Eye (tissue), 1 donor: ENCODE data around the gene LSMEM2.
A peak's percentile ranks its signal among the peaks of the same experiment; 100 is the strongest.
"Not testable (repeated sequence)": the region's sequence is repeated elsewhere in the genome, so short reads cannot be mapped to it uniquely, and the experiment has no call there.

Experiments
- DNase-seq: peaks from one replicate; pipeline ENCODE4 v3.0.0-alpha.2; 2015

Gene LSMEM2

GRCh38 chr3:50284121-50284520, 5.2 kb downstream of the LSMEM2 start:
- not testable (repeated sequence) for DNase-seq

DNA sequence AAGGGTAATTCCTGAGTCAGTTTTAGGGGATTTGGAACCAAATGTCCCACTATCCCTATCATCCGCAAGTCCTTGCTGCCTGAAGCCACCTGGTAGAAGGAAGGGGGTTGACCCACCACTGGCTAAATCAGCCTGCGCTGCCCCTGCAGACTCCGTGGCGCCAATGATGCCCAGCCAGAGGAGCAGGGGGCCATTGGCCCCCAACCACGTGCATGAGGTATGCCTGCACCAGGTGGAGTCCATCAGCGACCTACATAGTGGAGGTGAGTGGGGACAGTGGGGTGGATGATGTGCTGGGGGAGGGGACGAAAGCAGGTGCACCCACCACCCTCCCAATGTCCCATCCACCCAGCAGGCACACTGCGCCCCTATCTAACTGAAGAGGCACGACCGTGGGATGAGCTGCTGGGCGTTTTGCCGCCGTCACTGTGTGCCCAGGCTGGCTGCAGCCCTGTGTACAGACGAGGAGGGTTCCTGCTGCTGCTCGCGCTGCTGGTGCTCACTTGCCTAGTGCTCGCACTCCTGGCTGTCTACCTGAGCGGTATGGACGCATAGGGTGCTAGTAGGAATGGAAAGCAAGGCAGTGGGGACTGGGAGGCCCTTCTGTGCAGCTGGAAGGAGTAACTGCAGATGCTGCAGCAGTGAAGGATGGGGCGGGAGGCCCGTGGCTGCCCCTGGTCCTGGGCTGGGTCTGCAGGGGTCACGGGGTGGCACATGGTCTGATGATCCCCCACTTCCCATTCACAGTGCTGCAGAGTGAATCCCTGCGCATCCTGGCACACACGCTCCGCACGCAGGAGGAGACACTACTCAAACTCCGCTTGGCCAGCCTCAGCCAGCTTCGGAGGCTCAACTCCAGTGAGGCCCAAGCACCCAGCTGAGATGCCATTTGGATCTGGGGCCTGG, 7.7 kb downstream of the LSMEM2 start:
- no peak for DNase-seq

DNA sequence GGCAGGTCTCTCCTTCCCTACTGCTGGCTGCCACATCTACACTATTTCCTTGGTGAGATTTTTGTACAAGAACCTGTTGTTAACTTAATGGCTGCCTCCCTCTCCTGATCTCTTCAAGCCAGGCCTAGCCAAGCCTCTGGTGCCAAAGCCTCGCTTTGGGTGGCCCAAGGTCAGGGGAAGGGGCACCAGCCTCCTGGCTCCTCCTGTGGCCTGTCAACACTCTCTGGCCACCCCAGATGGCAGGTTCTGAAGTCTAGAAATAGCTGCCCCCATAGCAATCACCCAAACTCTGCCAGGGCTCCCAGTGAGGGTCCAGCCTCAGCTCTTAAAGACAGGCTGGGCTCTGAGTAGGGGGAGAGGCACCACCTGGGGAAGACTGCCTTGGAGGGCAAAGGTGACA, 8.4 kb downstream of the LSMEM2 start:
- DNase-seq, result no peak

DNA sequence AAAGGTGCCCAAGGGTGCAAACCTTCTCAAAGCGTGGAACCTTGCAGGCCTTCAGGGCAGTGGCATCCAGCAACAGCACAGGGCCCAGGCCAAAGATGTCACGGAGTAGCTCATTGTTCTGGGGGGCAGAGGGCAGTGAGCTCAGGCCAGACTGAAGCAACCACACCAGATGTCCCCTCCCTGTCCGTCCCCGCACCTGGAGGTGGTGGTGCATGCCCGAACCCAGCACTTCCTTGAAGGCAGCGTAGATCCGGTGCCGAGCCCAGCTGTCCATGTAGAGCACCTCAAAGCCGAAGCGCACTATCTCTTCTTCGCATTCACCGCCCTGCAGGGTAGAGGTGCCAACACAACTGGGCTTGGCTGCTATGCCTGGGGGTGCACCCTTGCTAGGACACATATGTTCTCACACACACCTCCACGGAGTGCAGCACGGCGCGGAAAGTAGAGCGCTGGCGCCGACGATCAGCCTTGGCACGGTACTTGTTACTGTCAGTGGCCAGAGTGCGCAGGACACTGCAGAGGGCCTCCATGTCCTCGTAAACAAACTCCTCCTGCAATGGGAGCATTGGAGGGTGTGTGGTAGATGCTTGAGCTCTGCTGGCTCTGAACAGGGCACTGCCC, 9.6 kb downstream of the LSMEM2 start:
- no peak for DNase-seq

- no peak for DNase-seq
Measured at GRCh38 chr3:50289130-50289529, 10.2 kb downstream of the LSMEM2 start.

GRCh38 chr3:50290161-50290641, 11.3 kb downstream of the LSMEM2 start:
- no peak for DNase-seq

DNA sequence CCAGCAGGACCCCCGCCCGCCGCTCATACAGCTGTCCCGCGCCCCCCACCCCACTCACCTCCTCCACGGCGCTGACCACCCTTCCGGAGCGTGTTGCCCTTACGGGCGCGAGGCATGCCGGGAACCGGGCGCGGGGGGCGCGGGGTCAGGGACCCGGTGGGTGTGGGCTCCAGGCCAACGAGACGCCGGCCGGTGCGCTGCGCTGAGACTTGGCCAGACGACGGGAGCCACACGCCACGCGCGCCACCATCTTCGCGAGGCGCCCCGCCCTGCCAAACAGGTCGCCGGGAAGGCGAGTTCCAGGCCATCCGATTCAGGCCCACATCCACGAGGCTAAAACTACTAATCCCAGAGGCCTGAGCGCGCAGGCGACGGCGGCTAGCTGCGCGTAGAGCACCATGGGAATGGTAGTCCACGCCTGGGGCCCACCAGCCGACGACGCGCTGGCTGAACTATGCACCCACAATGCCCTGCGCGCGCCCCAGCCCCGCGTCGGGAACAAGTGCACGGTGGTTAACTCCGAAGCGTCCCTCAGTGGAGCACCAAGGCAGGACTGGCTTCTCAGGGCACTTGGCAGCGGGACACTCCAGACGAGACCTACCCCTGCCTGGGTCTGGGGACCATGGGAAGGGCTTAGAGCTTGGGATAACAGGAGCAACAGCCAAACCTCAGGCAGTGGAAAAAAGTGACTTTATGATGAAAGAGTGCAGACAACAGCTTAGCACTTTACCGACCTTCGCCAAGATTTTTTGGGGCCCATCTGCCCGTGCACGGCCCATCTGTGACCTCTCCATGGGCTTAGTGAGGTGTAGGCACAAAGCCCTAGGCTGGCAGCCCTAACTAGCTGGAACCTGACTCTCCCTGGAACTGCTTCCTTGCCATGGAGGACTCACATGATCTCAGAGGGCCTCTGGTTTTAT, 13.5 kb downstream of the LSMEM2 start, which contains the start of gene IFRD2:
IFRD2 (minus strand) TSS at position 271 of the 920 bp plus-strand sequence; CDS start at position 116, 155 bp downstream.
- DNase-seq, result peak; percentile 99

DNA sequence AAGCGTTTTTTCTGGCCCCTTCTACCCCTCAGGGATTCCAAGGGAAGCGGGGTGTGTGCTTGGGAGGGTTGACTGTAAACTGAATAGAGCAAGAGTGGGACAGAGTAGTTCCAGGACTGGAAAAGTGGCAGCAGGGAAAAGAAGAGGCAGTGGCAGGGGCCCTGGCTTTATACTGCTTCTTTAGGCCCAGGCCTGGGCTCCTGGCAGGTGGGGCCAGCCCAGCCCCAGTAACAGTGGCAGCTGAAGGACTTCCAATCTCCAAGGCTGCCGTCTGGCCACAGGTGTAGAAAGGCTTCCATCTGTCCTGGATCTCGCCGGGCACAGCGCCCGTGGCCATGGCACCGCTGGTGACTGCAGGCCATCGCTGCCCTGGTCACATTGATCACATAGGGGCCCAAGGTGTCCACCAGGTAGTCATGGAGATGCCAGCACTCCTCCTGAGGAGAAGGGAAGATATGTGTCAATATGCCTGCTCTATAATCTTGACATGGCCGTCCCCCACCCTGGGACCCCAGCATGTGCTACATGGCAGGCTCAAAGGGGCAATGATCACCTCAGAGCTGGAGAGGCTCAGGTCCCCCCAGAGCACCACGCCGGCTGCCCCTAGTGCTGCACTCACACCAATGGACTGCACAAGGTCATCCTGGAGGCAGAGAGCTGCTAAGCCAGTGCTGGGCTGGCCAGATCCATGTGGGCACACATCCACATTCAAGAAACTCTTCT, 14.4 kb downstream of the LSMEM2 start:
- DNase-seq, result no peak

GRCh38 chr3:50294089-50294488, 15.2 kb downstream of the LSMEM2 start:
- DNase-seq, result no peak

DNA sequence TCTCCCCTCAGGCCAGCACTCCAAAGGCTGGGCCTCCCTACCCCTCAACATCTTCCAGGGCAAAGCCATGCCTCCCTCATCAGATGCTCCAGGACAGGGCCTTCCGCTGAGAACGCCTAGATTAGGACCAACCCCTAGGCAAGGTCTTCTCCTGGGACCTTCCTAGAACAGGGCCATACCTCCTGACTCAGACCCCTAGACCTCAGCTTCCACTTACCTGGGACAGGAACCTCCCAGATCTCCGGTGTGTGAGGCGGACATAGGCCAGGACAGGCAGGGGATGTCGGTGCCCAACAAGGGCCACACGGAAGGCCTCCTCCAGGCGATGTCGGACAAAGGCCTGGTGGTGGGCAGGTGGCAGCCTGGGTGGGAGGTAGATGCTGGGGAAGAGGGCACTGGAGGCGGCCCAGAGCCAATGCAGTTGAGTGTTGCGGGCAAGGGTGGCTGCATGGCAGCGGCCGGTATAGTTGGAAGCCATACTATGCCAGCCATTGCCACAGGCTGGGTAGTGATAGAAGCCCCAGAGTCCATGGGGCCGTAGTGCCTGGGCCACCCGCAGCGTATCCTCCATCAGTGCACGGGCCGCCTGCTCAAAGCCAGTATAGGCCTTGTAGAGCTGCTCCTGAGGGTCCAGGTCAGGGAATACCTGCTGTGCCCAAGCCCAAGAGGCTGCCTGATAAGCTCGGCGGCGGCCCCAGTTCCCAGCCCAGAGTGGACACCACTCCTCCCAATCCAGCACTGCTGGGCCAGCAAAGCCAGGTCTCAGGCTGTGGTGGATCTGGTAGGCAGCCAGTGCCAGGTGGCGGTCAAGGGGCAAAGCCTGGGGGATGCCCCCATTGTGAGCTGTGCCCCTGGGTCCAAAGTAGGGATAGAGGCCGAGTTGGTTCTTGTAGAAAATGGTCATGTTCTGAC, 15.9 kb downstream of the LSMEM2 start:
- DNase-seq, result no peak

DNA sequence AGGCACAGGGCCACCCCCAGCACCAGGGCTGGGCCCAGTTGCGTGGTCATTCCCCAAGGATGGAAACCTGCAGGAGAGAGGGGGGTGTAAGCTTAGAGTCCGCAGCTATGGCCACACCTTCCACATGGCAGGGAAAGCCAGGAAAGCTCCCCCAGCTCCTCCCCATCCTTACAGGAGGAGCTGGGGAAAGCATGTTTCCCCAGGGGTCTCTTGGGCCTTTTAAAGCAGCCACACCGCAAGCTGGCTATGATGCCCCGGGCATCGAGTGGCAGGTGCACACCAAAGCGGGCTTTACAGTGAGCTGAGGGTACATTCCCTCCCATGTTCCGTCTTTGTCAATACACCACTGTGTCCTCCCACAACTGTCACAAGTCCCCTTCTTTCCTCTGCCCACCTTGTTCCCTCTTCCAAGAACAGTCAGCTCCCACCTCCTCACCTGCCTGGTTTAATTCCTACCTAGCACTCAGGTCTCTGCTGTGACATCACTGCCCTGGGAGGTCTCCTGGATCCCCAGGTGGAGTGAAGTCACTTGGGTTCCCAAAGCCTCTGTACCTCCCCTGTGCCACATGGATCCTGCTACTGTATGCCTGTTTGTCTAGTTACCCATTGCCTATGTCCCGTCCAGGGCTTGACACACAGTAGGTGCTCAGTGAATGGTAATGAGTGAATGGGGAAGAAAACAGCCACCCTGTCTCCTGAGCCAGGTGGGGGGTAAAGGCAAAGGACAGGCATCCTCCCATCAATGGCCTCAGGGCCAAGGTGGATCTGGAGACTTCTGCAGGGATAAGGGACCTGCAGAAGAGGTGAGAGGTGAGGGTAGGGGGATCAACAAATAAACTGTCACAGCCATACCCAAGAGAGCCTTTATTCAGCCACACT, 16.9 kb downstream of the LSMEM2 start:
- no peak for DNase-seq

GRCh38 chr3:50296721-50297383, 18.0 kb downstream of the LSMEM2 start:
- DNase-seq, result no peak

- no peak for DNase-seq
Measured at GRCh38 chr3:50297384-50297775, 18.5 kb downstream of the LSMEM2 start.

DNA sequence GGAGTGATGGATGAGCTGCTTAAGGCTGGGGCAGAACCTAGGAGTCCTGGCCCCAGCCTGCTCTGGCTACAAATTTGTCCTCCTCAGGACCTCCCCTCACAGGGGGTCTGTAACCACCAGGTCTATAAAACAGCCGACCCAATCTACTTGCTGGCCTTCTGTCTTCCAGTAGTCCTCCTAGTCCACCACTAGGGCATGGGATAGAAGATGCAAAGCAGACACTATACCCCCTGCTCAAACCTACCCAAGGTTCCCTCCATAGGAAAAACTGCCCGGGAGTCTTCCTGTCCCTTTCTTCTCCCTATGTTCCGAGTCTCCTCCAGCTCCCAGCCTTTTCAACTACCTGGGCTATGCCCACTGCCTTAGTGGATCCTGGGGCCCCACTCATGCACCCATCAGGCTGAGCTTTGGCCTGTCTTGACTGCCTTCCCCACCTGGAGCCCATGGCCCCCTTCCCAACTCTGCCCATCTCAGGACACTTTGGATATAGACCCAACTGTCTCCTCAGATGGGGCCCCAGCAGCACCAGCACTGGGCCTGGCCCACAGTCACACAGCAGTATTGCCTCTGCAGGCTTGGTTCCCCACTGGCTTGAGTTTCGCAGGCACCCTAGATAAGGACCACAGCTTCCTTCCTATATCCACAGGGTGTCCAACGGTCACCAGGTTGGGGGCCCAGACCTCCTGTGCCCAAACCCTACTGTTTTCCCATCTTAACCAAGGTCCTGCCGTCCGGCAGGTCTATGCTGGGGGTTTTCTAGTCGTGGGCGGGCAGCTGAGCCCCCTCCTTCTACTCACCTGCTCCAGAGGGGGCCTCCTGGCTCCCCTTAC, 19.2 kb downstream of the LSMEM2 start:
- no peak for DNase-seq

DNA sequence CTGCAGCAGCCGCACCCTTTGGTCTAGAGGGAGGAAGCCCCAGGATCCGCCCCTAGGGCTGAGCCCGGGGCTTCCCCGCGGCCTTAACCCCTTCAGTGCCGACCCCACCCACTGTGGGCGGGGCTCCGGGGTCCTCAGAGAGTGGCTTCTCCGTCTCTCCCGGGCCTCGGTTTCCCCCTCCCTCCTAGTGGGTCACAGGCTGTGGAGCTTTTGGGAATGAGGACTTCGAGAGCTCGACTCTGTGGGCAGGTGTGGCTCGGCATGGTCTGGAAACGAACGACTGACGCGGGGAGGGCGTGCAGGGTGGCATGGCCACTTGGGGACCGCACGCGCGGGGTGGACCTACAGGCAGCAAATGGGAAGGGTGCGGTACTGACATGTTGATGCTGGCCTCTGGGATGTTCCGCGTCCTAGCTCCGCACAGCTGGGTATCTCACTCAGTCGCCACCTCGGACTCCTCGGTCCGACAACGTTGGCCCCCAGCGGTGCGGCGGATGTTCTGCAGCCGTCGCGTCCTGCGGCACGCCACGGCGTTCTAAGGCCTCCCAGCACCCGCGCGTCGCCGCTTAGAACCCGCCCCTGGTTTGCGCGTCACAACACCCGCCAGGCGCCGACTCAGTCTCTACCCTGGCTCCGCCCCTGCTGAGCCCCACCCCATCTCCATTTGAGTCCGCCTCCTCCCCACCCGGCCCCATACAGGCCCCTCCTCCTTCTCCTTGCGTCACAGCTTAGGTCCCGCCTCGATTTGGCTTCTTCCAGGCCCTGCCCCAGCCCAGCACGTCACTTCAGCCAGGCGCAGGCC, 20.1 kb downstream of the LSMEM2 start, which contains the start of the genes HYAL3 and NAA80:
HYAL3 (minus strand) TSS at position 570 of the 802 bp plus-strand sequence. CDS start 3,803 bp downstream, outside the sequence.
NAA80 (minus strand) TSS at position 570 of the 802 bp plus-strand sequence. CDS start 1,942 bp downstream, outside the sequence.
- peak; percentile 100 for DNase-seq

- DNase-seq, result no peak
Measured at GRCh38 chr3:50299638-50299928, 20.7 kb downstream of the LSMEM2 start.

DNA sequence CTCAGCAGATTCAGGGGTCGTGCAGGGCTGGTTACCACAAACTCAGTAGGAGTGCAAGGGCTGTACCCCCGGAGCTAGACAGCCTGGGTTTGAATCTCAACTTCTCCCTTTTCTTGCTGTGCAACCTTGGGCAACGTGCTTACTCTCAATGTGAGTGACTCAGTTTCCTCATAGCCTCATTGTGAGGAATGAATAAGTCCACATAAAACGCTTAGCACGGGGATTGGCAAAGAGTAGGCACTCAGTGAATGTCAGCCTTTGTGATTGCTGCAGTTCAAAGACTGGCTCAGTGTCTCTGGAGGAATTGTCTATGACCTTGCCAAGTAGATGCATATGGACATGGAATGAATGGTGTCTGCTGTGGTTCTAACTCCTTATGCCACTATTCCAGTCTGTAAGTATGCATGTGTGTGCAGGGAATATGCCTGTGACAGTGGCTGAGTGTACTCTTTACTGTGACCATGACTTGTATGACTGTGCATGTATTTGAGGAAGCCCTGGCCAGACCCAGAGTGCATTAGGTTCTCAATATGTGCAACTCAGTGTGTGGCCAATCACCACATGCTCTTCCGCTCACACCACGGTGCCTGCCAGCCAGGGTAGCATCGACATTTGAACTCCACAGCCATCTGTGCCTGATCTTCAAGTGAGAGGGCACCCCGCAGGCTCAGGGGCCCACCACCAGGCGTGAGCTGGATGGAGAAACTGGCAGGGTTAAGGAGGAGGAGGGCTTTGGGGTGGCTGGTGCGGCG, 21.2 kb downstream of the LSMEM2 start:
- no peak for DNase-seq
